ENCODE results near the gene PDZRN3. TPM values are rescaled to one million over a fixed set of nuclear protein-coding genes. Genes with fewer than 3 reads are reported as not detected.

PDZRN3 gene
- total RNA-seq, 1 donor from 2014 or later: not detected

GRCh38 chr3:73394240-73394639 is 230.5 kb downstream of the PDZRN3 start:
- no peaks in the 10 kb centered on the region for H3K4me1 Mint-ChIP-seq (ENCODE audit: low read depth)
- no peaks in the 10 kb centered on the region for H3K9me3 Mint-ChIP-seq
- no peaks in the 10 kb centered on the region for H3K27me3 Mint-ChIP-seq (ENCODE audit: insufficient read depth)
- intact Hi-C loops (cut with micrococcal nuclease): no loop called here
- H3K36me3 Mint-ChIP-seq (ENCODE audit: low read depth): no peaks in the 10 kb centered on the region
- no peak overlapping the region for H3K27ac Mint-ChIP-seq
- DNase-seq (ENCODE audit: low spot score): no peak
- H3K4me3 Mint-ChIP-seq: no peak overlapping the region

- Mint-ChIP-seq H3K9me3 (no peaks in the 10 kb centered on the region), H3K4me1 (ENCODE audit: low read depth) (no peaks in the 10 kb centered on the region), H3K4me3 (no peak overlapping the region), H3K36me3 (ENCODE audit: low read depth) (no peaks in the 10 kb centered on the region), H3K27me3 (ENCODE audit: insufficient read depth) (no peaks in the 10 kb centered on the region), H3K27ac (no peak overlapping the region)
- DNase-seq (ENCODE audit: low spot score): no peak
- intact Hi-C loops (cut with micrococcal nuclease): no loop called here
Measured at GRCh38 chr3:73393005-73393404, 231.7 kb downstream of the PDZRN3 start.

GRCh38 chr3:73391984-73392383 is 232.8 kb downstream of the PDZRN3 start:
- Mint-ChIP-seq H3K4me1 (ENCODE audit: low read depth) (no peaks in the 10 kb centered on the region), H3K4me3 (no peak overlapping the region), H3K36me3 (ENCODE audit: low read depth) (no peaks in the 10 kb centered on the region), H3K27ac (no peak overlapping the region), H3K27me3 (ENCODE audit: insufficient read depth) (no peaks in the 10 kb centered on the region), H3K9me3 (no peaks in the 10 kb centered on the region)
- intact Hi-C loops (cut with micrococcal nuclease): no loop called here
- no peak for DNase-seq (ENCODE audit: low spot score)

GRCh38 chr3:73389928-73390327 is 234.8 kb downstream of the PDZRN3 start:
- no peaks in the 10 kb centered on the region for H3K36me3 Mint-ChIP-seq (ENCODE audit: low read depth)
- H3K27ac Mint-ChIP-seq: no peak overlapping the region
- no peak for DNase-seq (ENCODE audit: low spot score)
- H3K9me3 Mint-ChIP-seq: no peaks in the 10 kb centered on the region
- no peaks in the 10 kb centered on the region for H3K27me3 Mint-ChIP-seq (ENCODE audit: insufficient read depth)
- intact Hi-C loops (cut with micrococcal nuclease): no loop called here
- H3K4me1 Mint-ChIP-seq (ENCODE audit: low read depth): no peaks in the 10 kb centered on the region
- no peak overlapping the region for H3K4me3 Mint-ChIP-seq

GRCh38 chr3:73389117-73389813 is 235.5 kb downstream of the PDZRN3 start:
- H3K27me3 Mint-ChIP-seq (ENCODE audit: insufficient read depth): no peaks in the 10 kb centered on the region

GRCh38 chr3:73385568-73385967 is 239.2 kb downstream of the PDZRN3 start:
- no peak overlapping the region for H3K27ac Mint-ChIP-seq
- no peaks in the 10 kb centered on the region for H3K36me3 Mint-ChIP-seq (ENCODE audit: low read depth)
- intact Hi-C loops (cut with micrococcal nuclease): no loop called here
- peaks cover 5% of the 10 kb centered on the region for H3K9me3 Mint-ChIP-seq
- H3K4me1 Mint-ChIP-seq (ENCODE audit: low read depth): no peaks in the 10 kb centered on the region
- H3K4me3 Mint-ChIP-seq: no peak overlapping the region
- no peak for DNase-seq (ENCODE audit: low spot score)
- no peaks in the 10 kb centered on the region for H3K27me3 Mint-ChIP-seq (ENCODE audit: insufficient read depth)

More at GRCh38 chr3:73389117-73389813, 235.5 kb downstream of the PDZRN3 start:
- Mint-ChIP-seq H3K36me3 (ENCODE audit: low read depth) (no peaks in the 10 kb centered on the region), H3K4me3 (no peak overlapping the region), H3K9me3 (no peaks in the 10 kb centered on the region), H3K27ac (no peak overlapping the region), H3K4me1 (ENCODE audit: low read depth) (no peaks in the 10 kb centered on the region)
- DNase-seq (ENCODE audit: low spot score): no peak
- intact Hi-C loops (cut with micrococcal nuclease): no loop called here

- Mint-ChIP-seq H3K27me3 (ENCODE audit: insufficient read depth) (no peaks in the 10 kb centered on the region), H3K4me1 (ENCODE audit: low read depth) (no peaks in the 10 kb centered on the region), H3K4me3 (no peak overlapping the region), H3K27ac (no peak overlapping the region), H3K9me3 (peaks cover 5% of the 10 kb centered on the region), H3K36me3 (ENCODE audit: low read depth) (no peaks in the 10 kb centered on the region)
- intact Hi-C loops (cut with micrococcal nuclease): no loop called here
- DNase-seq (ENCODE audit: low spot score): no peak
Measured at GRCh38 chr3:73384091-73384906, 240.4 kb downstream of the PDZRN3 start.

GRCh38 chr3:73383470-73384049 is 241.2 kb downstream of the PDZRN3 start:
- intact Hi-C loops (cut with micrococcal nuclease): no loop called here
- Mint-ChIP-seq H3K36me3 (ENCODE audit: low read depth) (no peaks in the 10 kb centered on the region), H3K9me3 (peaks cover 5% of the 10 kb centered on the region), H3K27me3 (ENCODE audit: insufficient read depth) (no peaks in the 10 kb centered on the region), H3K27ac (no peak overlapping the region), H3K4me3 (no peak overlapping the region), H3K4me1 (ENCODE audit: low read depth) (no peaks in the 10 kb centered on the region)
- DNase-seq (ENCODE audit: low spot score): no peak

- Mint-ChIP-seq H3K4me3 (no peak overlapping the region), H3K4me1 (ENCODE audit: low read depth) (no peaks in the 10 kb centered on the region), H3K27me3 (ENCODE audit: insufficient read depth) (no peaks in the 10 kb centered on the region), H3K36me3 (ENCODE audit: low read depth) (no peaks in the 10 kb centered on the region), H3K27ac (no peak overlapping the region), H3K9me3 (peaks cover 5% of the 10 kb centered on the region)
- intact Hi-C loops (cut with micrococcal nuclease): no loop called here
- DNase-seq (ENCODE audit: low spot score): no peak
Measured at GRCh38 chr3:73381551-73381950, 243.2 kb downstream of the PDZRN3 start.

- intact Hi-C loops (cut with micrococcal nuclease): no loop called here
- H3K27me3 Mint-ChIP-seq (ENCODE audit: insufficient read depth): no peaks in the 10 kb centered on the region
- H3K4me1 Mint-ChIP-seq (ENCODE audit: low read depth): no peaks in the 10 kb centered on the region
- no peak overlapping the region for H3K27ac Mint-ChIP-seq
- no peaks in the 10 kb centered on the region for H3K36me3 Mint-ChIP-seq (ENCODE audit: low read depth)
- no peak overlapping the region for H3K4me3 Mint-ChIP-seq
- no peak for DNase-seq (ENCODE audit: low spot score)
- peaks cover 5% of the 10 kb centered on the region for H3K9me3 Mint-ChIP-seq
Measured at GRCh38 chr3:73380735-73381532, 243.8 kb downstream of the PDZRN3 start.

GRCh38 chr3:73379465-73379864 is 245.3 kb downstream of the PDZRN3 start:
- Mint-ChIP-seq H3K27me3 (ENCODE audit: insufficient read depth) (no peaks in the 10 kb centered on the region), H3K4me3 (no peak overlapping the region), H3K9me3 (peaks cover 14% of the 10 kb centered on the region), H3K36me3 (ENCODE audit: low read depth) (no peaks in the 10 kb centered on the region), H3K4me1 (ENCODE audit: low read depth) (no peaks in the 10 kb centered on the region), H3K27ac (no peak overlapping the region)
- intact Hi-C loops (cut with micrococcal nuclease): no loop called here
- no peak for DNase-seq (ENCODE audit: low spot score)

GRCh38 chr3:73378207-73378606 is 246.5 kb downstream of the PDZRN3 start:
- Mint-ChIP-seq H3K27me3 (ENCODE audit: insufficient read depth) (no peaks in the 10 kb centered on the region), H3K4me1 (ENCODE audit: low read depth) (no peaks in the 10 kb centered on the region), H3K27ac (no peak overlapping the region), H3K9me3 (peaks cover 15% of the 10 kb centered on the region), H3K4me3 (no peak overlapping the region), H3K36me3 (ENCODE audit: low read depth) (no peaks in the 10 kb centered on the region)
- DNase-seq (ENCODE audit: low spot score): no peak
- intact Hi-C loops (cut with micrococcal nuclease): no loop called here

Data from activated T-helper 1 cell treated with anti-CD3 and anti-CD28 coated beads, Interleukin-12 subunit alpha, Interleukin-12 subunit beta, Interleukin-2, Interleukin-4 antibody, amounts not matched to agents 30 ng/mL and 10 ng/mL and 1 ng/mL, durations not matched to agents 14 hours and 24 hours and 36 hours (primary cell).